ENCODE data around the gene PRKAG2. TPM values are rescaled to one million over a fixed set of nuclear protein-coding genes. Genes with fewer than 3 reads are reported as not detected.

PRKAG2 gene
- total RNA-seq, 1 experiment from 2014 or later, result 73.9 TPM

- no TSS peak for BruUV-seq (replicated peaks)
- ChIA-PET POLR2A (interaction anchor here (0.7 to 9.2 kb wide), 22 partner anchors 9 to 293 kb away, joined by 3 to 83 read pairs (median 8); no protein-coding TSS in a partner anchor), CTCF (interaction anchor here (0.6 to 5.3 kb wide), 30 partner anchors 11 to 560 kb away, joined by 3 to 26 read pairs (median 6); partner anchors contain the start of gene RHEB)
- Mint-ChIP-seq H3K4me1 (ENCODE audit: insufficient read depth, unreplicated experiment) (peaks cover 52% of the 10 kb centered on the region), H3K4me3 (ENCODE audit: unreplicated experiment) (peak overlapping the region; percentile 84), H3K27ac (ENCODE audit: low read depth, unreplicated experiment) (peak overlapping the region; percentile 84), H3K36me3 (ENCODE audit: insufficient read depth, unreplicated experiment) (peaks cover 47% of the 10 kb centered on the region), H3K9me3 (ENCODE audit: unreplicated experiment) (no peaks in the 10 kb centered on the region), H3K27me3 (ENCODE audit: insufficient read depth, unreplicated experiment) (no peaks in the 10 kb centered on the region)
- intact Hi-C loops (cut with micrococcal nuclease), result loop anchor here (1.0 to 2.0 kb wide), 4 partner anchors 61 to 123 kb away; no protein-coding TSS in a partner anchor
- no peak for TF ChIP-seq CTCF (IDR thresholded peaks at IDR 0.05; ENCODE audit: unreplicated experiment)
- peak; percentile 41 for DNase-seq (ENCODE audit: unreplicated experiment)
Observed at GRCh38 chr7:151631570-151631952, 245.4 kb downstream of the PRKAG2 start.

- Mint-ChIP-seq H3K27me3 (ENCODE audit: insufficient read depth, unreplicated experiment) (no peaks in the 10 kb centered on the region), H3K9me3 (ENCODE audit: unreplicated experiment) (no peaks in the 10 kb centered on the region), H3K4me3 (ENCODE audit: unreplicated experiment) (peak overlapping the region; percentile 84), H3K27ac (ENCODE audit: low read depth, unreplicated experiment) (peak overlapping the region; percentile 84), H3K4me1 (ENCODE audit: insufficient read depth, unreplicated experiment) (peaks cover 52% of the 10 kb centered on the region), H3K36me3 (ENCODE audit: insufficient read depth, unreplicated experiment) (peaks cover 49% of the 10 kb centered on the region)
- no peak for TF ChIP-seq CTCF (IDR thresholded peaks at IDR 0.05; ENCODE audit: unreplicated experiment)
- DNase-seq (ENCODE audit: unreplicated experiment), result no peak
- ChIA-PET POLR2A (interaction anchor here (0.7 to 9.2 kb wide), 23 partner anchors 8 to 293 kb away, joined by 3 to 83 read pairs (median 8); partner anchors contain the start of genes PRKAG2 and RHEB), CTCF (interaction anchor here (0.6 to 5.3 kb wide), 30 partner anchors 11 to 220 kb away, joined by 3 to 26 read pairs (median 6); no protein-coding TSS in a partner anchor)
- intact Hi-C loops (cut with micrococcal nuclease), result loop anchor here (1.0 to 2.0 kb wide), 4 partner anchors 61 to 124 kb away; no protein-coding TSS in a partner anchor
- TSS peak; percentile 46 for BruUV-seq (replicated peaks)
Observed at GRCh38 chr7:151630851-151631569, 245.9 kb downstream of the PRKAG2 start.

- peak overlapping the region; percentile 84 for H3K27ac Mint-ChIP-seq (ENCODE audit: low read depth, unreplicated experiment)
- peaks cover 55% of the 10 kb centered on the region for H3K4me1 Mint-ChIP-seq (ENCODE audit: insufficient read depth, unreplicated experiment)
- H3K36me3 Mint-ChIP-seq (ENCODE audit: insufficient read depth, unreplicated experiment), result peaks cover 49% of the 10 kb centered on the region
- no peak for TF ChIP-seq CTCF (IDR thresholded peaks at IDR 0.05; ENCODE audit: unreplicated experiment)
- BruUV-seq (replicated peaks), result no TSS peak
- POLR2A ChIA-PET, result interaction anchor here (0.7 to 9.2 kb wide), 20 partner anchors 7 to 294 kb away, joined by 3 to 83 read pairs (median 8); partner anchors contain the start of genes PRKAG2 and RHEB
- H3K4me3 Mint-ChIP-seq (ENCODE audit: unreplicated experiment), result peak overlapping the region; percentile 84
- intact Hi-C loops (cut with micrococcal nuclease), result loop anchor here (2.0 kb wide), 2 partner anchors 66 to 124 kb away; no protein-coding TSS in a partner anchor
- H3K27me3 Mint-ChIP-seq (ENCODE audit: insufficient read depth, unreplicated experiment), result no peaks in the 10 kb centered on the region
- no peak for DNase-seq (ENCODE audit: unreplicated experiment)
- CTCF ChIA-PET, result interaction anchor here (0.6 to 5.3 kb wide), 21 partner anchors 10 to 153 kb away, joined by 3 to 26 read pairs (median 6); no protein-coding TSS in a partner anchor
- no peaks in the 10 kb centered on the region for H3K9me3 Mint-ChIP-seq (ENCODE audit: unreplicated experiment)
Observed at GRCh38 chr7:151630358-151630757, 246.6 kb downstream of the PRKAG2 start.

GRCh38 chr7:151629713-151630272, 247.1 kb downstream of the PRKAG2 start:
- no peak for DNase-seq (ENCODE audit: unreplicated experiment)
- ChIA-PET CTCF (interaction anchor here (0.6 to 5.3 kb wide), 17 partner anchors 13 to 131 kb away, joined by 3 to 26 read pairs (median 7); no protein-coding TSS in a partner anchor), POLR2A (interaction anchor here (0.8 to 9.2 kb wide), 13 partner anchors 14 to 127 kb away, joined by 3 to 83 read pairs (median 9); no protein-coding TSS in a partner anchor)
- no TSS peak for BruUV-seq (replicated peaks)
- H3K9me3 Mint-ChIP-seq (ENCODE audit: unreplicated experiment), result no peaks in the 10 kb centered on the region
- H3K4me1 Mint-ChIP-seq (ENCODE audit: insufficient read depth, unreplicated experiment), result peaks cover 58% of the 10 kb centered on the region
- H3K36me3 Mint-ChIP-seq (ENCODE audit: insufficient read depth, unreplicated experiment), result peaks cover 51% of the 10 kb centered on the region
- intact Hi-C loops (cut with micrococcal nuclease), result loop anchor here (2.0 kb wide), 2 partner anchors 67 to 125 kb away; no protein-coding TSS in a partner anchor
- peak overlapping the region; percentile 84 for H3K4me3 Mint-ChIP-seq (ENCODE audit: unreplicated experiment)
- no peaks in the 10 kb centered on the region for H3K27me3 Mint-ChIP-seq (ENCODE audit: insufficient read depth, unreplicated experiment)
- TF ChIP-seq CTCF (IDR thresholded peaks at IDR 0.05; ENCODE audit: unreplicated experiment), result no peak
- H3K27ac Mint-ChIP-seq (ENCODE audit: low read depth, unreplicated experiment), result no peak overlapping the region
